ENCODE measurements around the gene PDXP. TPM values are rescaled to one million over a fixed set of nuclear protein-coding genes. Genes with fewer than 3 reads are reported as not detected.
A peak's percentile ranks its signal among the peaks of the same experiment; 100 is the strongest.

PDXP gene
- total and polyA plus RNA-seq, 9 of the 15 experiments (the other 6 are each of a cell fraction or from before 2014, with no cell fraction given) = 7.9 to 54.2 (median 38.8) TPM

- TF ChIP-seq HDAC6 (IDR thresholded peaks at IDR 0.05; ENCODE audit: low read depth, low read length) (no peak), KAT2B (IDR thresholded peaks at IDR 0.05; ENCODE audit: low read depth, low read length) (no peak), FOXM1 (IDR thresholded peaks at IDR 0.05; ENCODE audit: low read depth) (no peak), FOXM1 (CRISPR knock-in tag; IDR thresholded peaks at IDR 0.05; ENCODE audit: low read depth) (no peak), HEY1 (CRISPR knock-in tag; IDR thresholded peaks at IDR 0.05; ENCODE audit: borderline replicate concordance) (no peak), GATA2 (CRISPR knock-in tag; IDR thresholded peaks at IDR 0.05) (no peak), FOXO4 (CRISPR knock-in tag; IDR thresholded peaks at IDR 0.05) (no peak), E2F5 (CRISPR knock-in tag; IDR thresholded peaks at IDR 0.05) (no peak), VEZF1 (CRISPR knock-in tag; IDR thresholded peaks at IDR 0.05) (peak; percentile 99), GABPB2 (CRISPR knock-in tag; conservative IDR thresholded peaks at IDR 0.05) (no peak), ZKSCAN8 (CRISPR knock-in tag; IDR thresholded peaks at IDR 0.05) (no peak), TCF15 (CRISPR knock-in tag; IDR thresholded peaks at IDR 0.05) (no peak), ZFP91 (CRISPR knock-in tag; IDR thresholded peaks at IDR 0.05) (no peak), NCOA6 (IDR thresholded peaks at IDR 0.05) (no peak), SNIP1 (IDR thresholded peaks at IDR 0.05; ENCODE audit: low read depth) (no peak), RFX7 (CRISPR knock-in tag; IDR thresholded peaks at IDR 0.05) (no peak), RBM17 (IDR thresholded peaks at IDR 0.05; ENCODE audit: borderline replicate concordance, low read depth, low read length) (no peak), MEF2D (tag; conservative IDR thresholded peaks at IDR 0.05; ENCODE audit: low read depth) (no peak), ARID3A (IDR thresholded peaks at IDR 0.05; ENCODE audit: borderline replicate concordance, low read depth, low read length) (no peak), SRSF9 (IDR thresholded peaks at IDR 0.05; ENCODE audit: borderline replicate concordance, low read depth, low read length) (no peak), FOXK2 (conservative IDR thresholded peaks at IDR 0.05 in 1 of 2, IDR thresholded peaks at IDR 0.05 in 1 of 2; ENCODE audit: low read depth in 2 of 2) (0 out of 4 replicates have a peak, but pooled peaks have one; percentile 25 to 34)
These were observed 18.4 kb downstream of the PDXP start (continued) for GRCh38 chr22:37676736-37677492.
